GM12874 (cell line): ENCODE results near the gene FRMD4A.

Experiments used
- TF ChIP-seq, protein P1 (sequence below): IDR thresholded peaks from 2 replicates; pipeline ENCODE4 v1.5.1; 2011; ENCODE audit warnings: low read depth, mild to moderate bottlenecking, control low read depth, low read length, moderate library complexity; ENCODE audit not compliant: insufficient read depth

Gene FRMD4A

DNA sequence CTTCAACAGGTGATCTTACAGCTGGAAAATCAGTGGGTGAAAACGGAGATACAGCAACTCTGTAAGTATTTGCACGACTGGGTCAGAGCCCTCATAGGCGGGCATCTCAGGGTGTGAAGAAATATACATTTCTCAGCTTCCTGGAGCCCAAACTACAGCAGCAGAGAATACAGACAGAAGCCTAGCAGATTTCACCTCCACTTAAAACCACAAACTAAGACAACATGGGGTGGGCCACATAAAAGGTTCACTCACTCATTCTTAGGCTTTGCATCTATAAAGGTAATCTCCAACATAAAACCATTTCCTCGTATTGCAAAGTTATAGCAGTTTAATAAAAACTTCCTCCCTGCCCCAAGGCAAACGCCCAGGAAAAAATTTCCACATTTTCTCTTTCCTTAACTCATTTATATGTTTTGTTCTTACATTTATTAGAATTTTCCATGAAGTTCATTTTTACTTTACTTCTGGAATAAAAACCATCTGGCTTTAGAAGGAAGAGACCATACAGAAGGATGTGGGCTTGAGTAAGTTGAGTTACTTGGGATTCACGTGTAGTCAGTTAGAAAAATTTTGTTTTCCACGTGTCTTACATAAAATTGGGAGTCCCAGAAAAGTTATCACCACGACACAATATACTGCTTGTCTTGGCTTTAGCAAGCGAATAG, 327.1 kb downstream of the FRMD4A start:
- TF ChIP-seq, protein P1, sequence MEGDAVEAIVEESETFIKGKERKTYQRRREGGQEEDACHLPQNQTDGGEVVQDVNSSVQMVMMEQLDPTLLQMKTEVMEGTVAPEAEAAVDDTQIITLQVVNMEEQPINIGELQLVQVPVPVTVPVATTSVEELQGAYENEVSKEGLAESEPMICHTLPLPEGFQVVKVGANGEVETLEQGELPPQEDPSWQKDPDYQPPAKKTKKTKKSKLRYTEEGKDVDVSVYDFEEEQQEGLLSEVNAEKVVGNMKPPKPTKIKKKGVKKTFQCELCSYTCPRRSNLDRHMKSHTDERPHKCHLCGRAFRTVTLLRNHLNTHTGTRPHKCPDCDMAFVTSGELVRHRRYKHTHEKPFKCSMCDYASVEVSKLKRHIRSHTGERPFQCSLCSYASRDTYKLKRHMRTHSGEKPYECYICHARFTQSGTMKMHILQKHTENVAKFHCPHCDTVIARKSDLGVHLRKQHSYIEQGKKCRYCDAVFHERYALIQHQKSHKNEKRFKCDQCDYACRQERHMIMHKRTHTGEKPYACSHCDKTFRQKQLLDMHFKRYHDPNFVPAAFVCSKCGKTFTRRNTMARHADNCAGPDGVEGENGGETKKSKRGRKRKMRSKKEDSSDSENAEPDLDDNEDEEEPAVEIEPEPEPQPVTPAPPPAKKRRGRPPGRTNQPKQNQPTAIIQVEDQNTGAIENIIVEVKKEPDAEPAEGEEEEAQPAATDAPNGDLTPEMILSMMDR, result no peak

GRCh38 chr10:14001298-14002040, 329.3 kb downstream of the FRMD4A start:
- TF ChIP-seq, protein P1, result no peak

GRCh38 chr10:13998163-13998835, 332.4 kb downstream of the FRMD4A start:
- TF ChIP-seq, protein P1, result no peak

GRCh38 chr10:13997650-13998049, 333.1 kb downstream of the FRMD4A start:
- TF ChIP-seq, protein P1, result no peak

DNA sequence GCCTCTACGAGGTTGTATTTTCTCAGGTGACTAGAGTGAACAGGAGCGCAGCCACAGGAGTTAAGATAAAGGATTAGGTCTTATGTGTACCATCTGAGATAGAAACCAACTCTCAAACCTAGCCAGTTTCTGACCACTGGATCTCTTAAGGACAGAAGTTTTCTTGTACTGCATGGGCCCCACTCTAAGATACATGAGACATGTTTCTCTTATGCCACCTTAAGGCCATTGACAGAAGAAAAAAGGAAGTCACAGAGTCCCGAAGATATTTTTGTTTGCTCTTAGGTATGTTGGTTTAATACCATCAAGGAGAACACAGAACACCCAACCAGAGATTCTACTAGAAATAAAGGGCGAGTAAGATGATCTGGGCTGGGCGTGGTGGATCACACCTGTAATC, 335.8 kb downstream of the FRMD4A start:
- TF ChIP-seq, protein P1, result no peak

- TF ChIP-seq, protein P1, result no peak
Observed at GRCh38 chr10:13993673-13994089, 337.0 kb downstream of the FRMD4A start.

- TF ChIP-seq, protein P1, result no peak
Observed at GRCh38 chr10:13993169-13993568, 337.6 kb downstream of the FRMD4A start.
